SU-DHL-6 (cell line): ENCODE results near the gene RAB6B.

Experiments
- EZH2phosphoT487 ChIP-seq: fragments of 200-600 bp; sonication (generic), shearing (Covaris generic); conservative IDR thresholded peaks from 2 replicates; pipeline ENCODE4 v1.6.1; 2018; ENCODE audit warnings: mild to moderate bottlenecking, antibody characterized with exemption, low read length, moderate library complexity, mixed read lengths
- TF ChIP-seq, protein P1 (sequence below): fragments of 200-600 bp; sonication (generic); IDR thresholded peaks from one replicate; pipeline ENCODE4 v1.5.1; 2017; ENCODE audit warnings: antibody characterized with exemption, mild to moderate bottlenecking, low read length, moderate library complexity; ENCODE audit not compliant: insufficient read depth, poor library complexity, severe bottlenecking

DNA sequence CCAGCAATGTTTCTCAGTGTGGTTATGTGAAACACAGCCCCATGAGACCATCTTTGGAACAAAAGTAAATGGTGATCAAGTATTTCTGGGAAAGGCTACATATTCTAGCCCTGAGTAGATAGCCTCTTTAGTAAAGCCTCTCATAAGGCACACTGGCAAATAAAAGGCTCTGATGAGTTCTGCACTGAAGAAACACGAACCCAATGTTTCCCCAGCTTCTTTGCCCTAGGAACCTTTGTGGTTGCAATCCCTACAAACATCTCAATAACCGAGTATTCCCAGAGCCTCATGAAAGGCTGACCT, 41.8 kb downstream of the RAB6B start:
- TF ChIP-seq, protein P1, sequence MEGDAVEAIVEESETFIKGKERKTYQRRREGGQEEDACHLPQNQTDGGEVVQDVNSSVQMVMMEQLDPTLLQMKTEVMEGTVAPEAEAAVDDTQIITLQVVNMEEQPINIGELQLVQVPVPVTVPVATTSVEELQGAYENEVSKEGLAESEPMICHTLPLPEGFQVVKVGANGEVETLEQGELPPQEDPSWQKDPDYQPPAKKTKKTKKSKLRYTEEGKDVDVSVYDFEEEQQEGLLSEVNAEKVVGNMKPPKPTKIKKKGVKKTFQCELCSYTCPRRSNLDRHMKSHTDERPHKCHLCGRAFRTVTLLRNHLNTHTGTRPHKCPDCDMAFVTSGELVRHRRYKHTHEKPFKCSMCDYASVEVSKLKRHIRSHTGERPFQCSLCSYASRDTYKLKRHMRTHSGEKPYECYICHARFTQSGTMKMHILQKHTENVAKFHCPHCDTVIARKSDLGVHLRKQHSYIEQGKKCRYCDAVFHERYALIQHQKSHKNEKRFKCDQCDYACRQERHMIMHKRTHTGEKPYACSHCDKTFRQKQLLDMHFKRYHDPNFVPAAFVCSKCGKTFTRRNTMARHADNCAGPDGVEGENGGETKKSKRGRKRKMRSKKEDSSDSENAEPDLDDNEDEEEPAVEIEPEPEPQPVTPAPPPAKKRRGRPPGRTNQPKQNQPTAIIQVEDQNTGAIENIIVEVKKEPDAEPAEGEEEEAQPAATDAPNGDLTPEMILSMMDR: no peak
- TF ChIP-seq EZH2phosphoT487: no peak
